SKM-1 treated with dmso at 0.1 percent for 144 hours (cell line): Measurements from ENCODE around the gene GALNTL6.

Experiments used
- DNase-seq: peaks from one replicate; lab custom pipeline; 2025; ENCODE audit not compliant: unreplicated experiment; lab: John Stamatoyannopoulos, UW

The GALNTL6 gene

DNA sequence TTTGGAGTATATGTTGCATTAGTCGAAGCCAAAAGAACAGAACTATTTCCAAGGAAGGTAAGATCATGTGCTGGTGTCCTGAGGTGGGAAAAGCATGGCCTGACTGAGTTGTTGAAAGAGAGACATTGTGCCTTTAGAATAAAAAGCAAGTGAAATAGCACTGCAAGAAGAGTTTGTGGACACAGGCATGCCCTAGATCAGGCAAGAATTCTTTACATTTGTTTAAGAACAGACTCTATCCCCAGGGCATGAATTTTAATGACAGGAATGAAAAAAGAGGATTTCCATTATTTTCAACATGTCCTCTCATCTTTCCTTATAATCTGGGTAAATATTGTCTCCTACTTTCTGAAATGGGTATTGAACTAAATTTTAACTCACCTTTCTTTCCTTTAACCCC is 839.2 kb downstream of the GALNTL6 start:
- DNase-seq = no peak

GRCh38 chr4:172653676-172654075 is 840.5 kb downstream of the GALNTL6 start:
- no peak for DNase-seq

DNA sequence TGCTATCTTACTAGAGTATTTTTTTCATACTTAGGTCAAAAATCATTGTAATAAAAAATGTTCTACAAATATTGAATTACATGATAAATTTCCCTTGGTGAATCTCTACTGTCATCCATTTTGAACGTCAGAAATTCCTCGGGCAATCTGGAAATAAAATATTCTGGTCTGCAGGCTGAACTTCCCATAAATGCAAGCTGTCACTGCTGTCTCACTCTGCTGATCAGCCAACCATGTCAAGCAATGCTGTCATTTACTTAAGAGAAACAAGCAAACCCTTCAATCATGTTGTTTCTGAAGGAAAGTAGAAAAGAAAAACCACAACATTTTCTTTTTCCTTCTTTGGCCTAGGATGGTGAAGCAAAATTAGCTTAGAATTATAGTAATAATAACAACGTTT is 841.3 kb downstream of the GALNTL6 start:
- no peak for DNase-seq

DNA sequence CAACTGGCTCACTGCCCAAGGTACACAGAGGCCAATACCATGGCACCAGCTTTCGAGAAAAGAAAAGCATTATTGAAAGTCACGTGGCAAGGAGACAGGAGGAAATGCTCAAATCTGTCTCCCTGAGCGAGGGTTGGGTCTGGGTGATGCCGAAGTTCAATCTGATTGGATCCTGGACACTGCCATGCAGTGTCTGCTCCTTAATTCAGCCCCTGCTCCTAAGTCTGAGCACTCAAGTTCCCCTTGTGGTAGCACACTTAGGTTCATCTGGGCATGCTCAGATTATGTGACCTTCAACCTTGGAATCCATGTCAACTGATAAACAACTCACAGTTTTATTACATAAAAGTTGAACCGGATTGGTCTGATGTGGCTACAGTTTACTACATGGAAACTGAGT is 842.9 kb downstream of the GALNTL6 start:
- DNase-seq = no peak

DNA sequence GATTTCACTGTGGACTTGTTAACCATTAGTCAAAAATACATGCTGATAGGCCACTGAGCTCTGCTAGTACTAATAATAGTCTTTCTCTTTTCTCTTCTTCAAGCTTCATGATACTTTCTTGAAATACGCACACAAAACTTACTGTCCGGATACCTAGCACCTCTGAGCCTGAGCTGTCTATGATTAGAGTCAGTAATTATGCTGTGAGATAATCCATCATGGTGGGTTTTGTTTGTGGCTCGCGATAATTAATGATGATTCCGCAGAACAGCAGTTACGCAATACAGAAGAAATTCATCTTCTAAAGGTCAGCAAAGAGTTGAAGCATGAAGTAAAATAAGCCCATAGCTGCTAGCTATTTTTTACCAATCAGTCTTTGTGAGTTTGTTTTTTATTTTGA is 843.9 kb downstream of the GALNTL6 start:
- DNase-seq = no peak

- no peak for DNase-seq
Observed at GRCh38 chr4:172660251-172660650, 847.0 kb downstream of the GALNTL6 start.

GRCh38 chr4:172662113-172662512 is 848.9 kb downstream of the GALNTL6 start:
- DNase-seq = no peak

GRCh38 chr4:172666711-172667368 is 853.6 kb downstream of the GALNTL6 start:
- no peak for DNase-seq

- DNase-seq = no peak
Observed at GRCh38 chr4:172674811-172675210, 861.6 kb downstream of the GALNTL6 start.

- DNase-seq = no peak
Observed at GRCh38 chr4:172675232-172675631, 862.0 kb downstream of the GALNTL6 start.

DNA sequence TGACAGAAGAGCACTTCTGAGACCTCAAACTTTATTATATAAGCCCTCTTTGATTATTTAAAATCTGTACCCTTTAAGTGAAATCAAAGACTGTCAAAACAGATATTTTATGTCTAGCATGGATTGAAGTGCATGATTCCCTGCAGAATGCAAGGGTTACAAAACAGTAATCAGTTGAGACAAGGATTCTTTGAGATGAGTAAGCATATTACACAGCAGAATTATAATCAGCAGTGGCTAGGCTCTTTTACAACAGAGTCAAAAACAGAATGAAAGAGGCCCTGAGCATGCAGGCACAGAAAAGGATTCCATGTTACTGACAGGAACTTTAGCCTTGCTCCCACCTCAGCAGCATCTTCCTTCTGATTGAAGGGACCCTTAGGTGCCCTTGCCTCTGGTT is 867.5 kb downstream of the GALNTL6 start:
- no peak for DNase-seq

- DNase-seq = no peak
Observed at GRCh38 chr4:172683021-172683420, 869.8 kb downstream of the GALNTL6 start.

- no peak for DNase-seq
Observed at GRCh38 chr4:172686021-172686420, 872.8 kb downstream of the GALNTL6 start.

GRCh38 chr4:172688534-172688933 is 875.3 kb downstream of the GALNTL6 start:
- no peak for DNase-seq

- no peak for DNase-seq
Observed at GRCh38 chr4:172691552-172691951, 878.3 kb downstream of the GALNTL6 start.

DNA sequence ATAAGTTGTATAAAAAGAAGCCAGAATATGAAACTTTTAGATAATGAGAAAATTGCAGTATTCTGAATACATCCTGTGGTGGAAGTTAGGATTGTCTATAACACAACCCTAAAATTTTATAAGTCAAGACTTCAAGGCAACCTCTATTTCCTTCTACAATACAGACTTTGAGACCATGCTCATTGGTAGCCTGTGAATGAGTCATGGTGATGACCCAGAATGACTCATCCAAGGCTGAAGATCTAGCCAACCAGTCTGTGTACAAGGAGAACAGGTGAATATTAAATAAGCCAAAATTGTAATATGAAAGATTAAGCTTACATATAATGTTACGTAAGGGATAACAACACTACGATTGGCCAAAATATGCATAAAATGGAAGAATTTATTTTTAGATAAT is 879.5 kb downstream of the GALNTL6 start:
- no peak for DNase-seq

DNA sequence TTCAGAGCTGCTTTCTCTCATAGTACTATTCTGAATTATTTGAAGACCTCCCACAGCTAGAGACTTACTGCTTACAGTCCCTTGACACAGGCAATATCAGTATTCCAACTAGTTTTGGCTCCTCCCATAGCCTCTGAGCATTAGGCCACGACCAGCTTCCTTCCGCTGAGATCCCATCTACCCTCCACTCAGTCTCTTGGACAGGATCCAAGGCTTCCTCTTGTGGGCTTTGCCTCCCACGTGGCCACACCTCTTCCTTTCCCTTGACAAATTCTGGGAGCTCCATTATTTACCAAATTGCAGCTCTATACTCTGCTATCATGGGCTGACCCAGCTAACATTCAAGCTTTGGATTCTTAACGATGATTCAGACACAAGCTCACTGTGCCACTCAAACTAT is 885.1 kb downstream of the GALNTL6 start:
- DNase-seq = no peak

- no peak for DNase-seq
Observed at GRCh38 chr4:172705565-172705964, 892.4 kb downstream of the GALNTL6 start.

GRCh38 chr4:172706000-172706399 is 892.8 kb downstream of the GALNTL6 start:
- DNase-seq = no peak

GRCh38 chr4:172707622-172708021 is 894.4 kb downstream of the GALNTL6 start:
- no peak for DNase-seq

GRCh38 chr4:172708184-172708583 is 895.0 kb downstream of the GALNTL6 start:
- no peak for DNase-seq

GRCh38 chr4:172709376-172709775 is 896.2 kb downstream of the GALNTL6 start:
- no peak for DNase-seq

- no peak for DNase-seq
Observed at GRCh38 chr4:172716291-172716690, 903.1 kb downstream of the GALNTL6 start.
